MM.1S (cell line): ENCODE data around the gene UQCRHL.

ENCODE experiments used
- DNase-seq: peaks from one replicate; pipeline ENCODE4 v3.0.0-alpha.2; 2015
- H2AFZ ChIP-seq: fragments of 300-600 bp; sonication (generic); 2 replicates; pipeline ENCODE4 v1.6.0; 2016; ENCODE audit warnings: antibody characterized with exemption, low read length
- H3F3A ChIP-seq: fragments of 300-600 bp; sonication (generic); 2 replicates; pipeline ENCODE4 v1.6.1; 2016; ENCODE audit warnings: mild to moderate bottlenecking, antibody characterized with exemption, low read length, moderate library complexity, mixed read lengths; ENCODE audit not compliant: insufficient read depth
- H3K27ac ChIP-seq: fragments of 300-600 bp; sonication (generic); 2 replicates; pipeline ENCODE4 v1.5.1; 2016; ENCODE audit warnings: mild to moderate bottlenecking, low read length
- H3K27me3 ChIP-seq: fragments of 300-600 bp; sonication (generic); replicated peaks from 2 replicates; pipeline ENCODE4 v1.6.0; 2016; ENCODE audit warnings: low read length; ENCODE audit not compliant: insufficient read depth
- H3K36me3 ChIP-seq: fragments of 300-600 bp; sonication (generic); replicated peaks from 2 replicates; pipeline ENCODE4 v1.6.1; 2016; ENCODE audit warnings: mild to moderate bottlenecking, low read length, mixed read lengths; ENCODE audit not compliant: insufficient read depth
- H3K4me1 ChIP-seq: fragments of 300-600 bp; sonication (generic); 2 replicates; pipeline ENCODE4 v1.6.1; 2016; ENCODE audit warnings: low read length, mixed read lengths
- H3K4me2 ChIP-seq: fragments of 300-600 bp; sonication (generic); 2 replicates; pipeline ENCODE4 v1.6.0; 2016; ENCODE audit warnings: low read depth, low read length
- H3K4me3 ChIP-seq: fragments of 300-600 bp; sonication (generic); 2 replicates; pipeline ENCODE4 v1.5.1; 2016; ENCODE audit warnings: low read length, mixed read lengths
- H3K79me2 ChIP-seq: fragments of 300-600 bp; sonication (generic); 2 replicates; pipeline ENCODE4 v1.6.1; 2016; ENCODE audit warnings: mixed run types, low read length, mixed read lengths
- H3K9ac ChIP-seq: fragments of 300-600 bp; sonication (generic); 2 replicates; pipeline ENCODE4 v1.6.1; 2016; ENCODE audit warnings: low read length, mixed read lengths
- H3K9me2 ChIP-seq: fragments of 300-600 bp; sonication (generic); replicated peaks from 2 replicates; pipeline ENCODE4 v1.6.1; 2016; ENCODE audit warnings: mild to moderate bottlenecking, low read length, mixed read lengths; ENCODE audit not compliant: insufficient read depth
- H3K9me3 ChIP-seq: fragments of 300-600 bp; sonication (generic); replicated peaks from 2 replicates; pipeline ENCODE4 v1.6.1; 2016; ENCODE audit warnings: mild to moderate bottlenecking, low read length, mixed read lengths; ENCODE audit not compliant: insufficient read depth
- H4K20me1 ChIP-seq: fragments of 300-600 bp; sonication (generic); 2 replicates; pipeline ENCODE4 v1.6.1; 2016; ENCODE audit warnings: mild to moderate bottlenecking, low read length, moderate library complexity, mixed read lengths; ENCODE audit not compliant: insufficient read depth
- CTCF ChIP-seq: fragments of 300-600 bp; sonication (generic); IDR thresholded peaks from 2 replicates; pipeline ENCODE4 v1.5.1; 2016; ENCODE audit warnings: antibody characterized with exemption, low read length, mixed read lengths
- EZH2 ChIP-seq: fragments of 300-600 bp; sonication (generic); optimal IDR thresholded peaks from 2 replicates; pipeline ENCODE3; 2017; ENCODE audit warnings: low read depth, mild to moderate bottlenecking, antibody characterized with exemption, low read length, mixed read lengths
- EZH2phosphoT487 ChIP-seq: fragments of 300-600 bp; sonication (generic); IDR thresholded peaks from 2 replicates; pipeline ENCODE4 v1.6.1; 2018; ENCODE audit warnings: antibody characterized with exemption, low read length

UQCRHL gene

GRCh38 chr1:15775706-15776105 lies 31.7 kb downstream of the UQCRHL start:
- H3K27me3 ChIP-seq: no peaks in the 10 kb centered on the region
- no peak overlapping the region for H2AFZ ChIP-seq
- no peaks in the 10 kb centered on the region for H3K9me3 ChIP-seq
- H3K4me3 ChIP-seq: no peak overlapping the region
- no peaks in the 10 kb centered on the region for H3K9me2 ChIP-seq
- no peaks in the 10 kb centered on the region for H3K79me2 ChIP-seq
- no peaks in the 10 kb centered on the region for H4K20me1 ChIP-seq
- H3K9ac ChIP-seq: no peak overlapping the region
- H3K27ac ChIP-seq: no peak overlapping the region
- no peaks in the 10 kb centered on the region for H3F3A ChIP-seq
- TF ChIP-seq CTCF (no peak), EZH2phosphoT487 (no peak), EZH2 (no peak)
- no peak for DNase-seq
- H3K4me2 ChIP-seq: no peak overlapping the region
- H3K4me1 ChIP-seq: no peaks in the 10 kb centered on the region
- H3K36me3 ChIP-seq: no peaks in the 10 kb centered on the region

GRCh38 chr1:15771836-15772515 lies 35.5 kb downstream of the UQCRHL start:
- Histone ChIP-seq H3K4me3 (no peak overlapping the region), H3K9me3 (no peaks in the 10 kb centered on the region), H3K9ac (no peak overlapping the region), H3K9me2 (no peaks in the 10 kb centered on the region), H3K4me2 (no peak overlapping the region), H3F3A (no peaks in the 10 kb centered on the region), H3K4me1 (no peaks in the 10 kb centered on the region), H4K20me1 (no peaks in the 10 kb centered on the region), H2AFZ (no peak overlapping the region), H3K27ac (no peak overlapping the region), H3K79me2 (no peaks in the 10 kb centered on the region), H3K36me3 (no peaks in the 10 kb centered on the region), H3K27me3 (no peaks in the 10 kb centered on the region)
- no peak for DNase-seq
- TF ChIP-seq EZH2phosphoT487: no peak
- no peak for TF ChIP-seq CTCF
- TF ChIP-seq EZH2: no peak

GRCh38 chr1:15770313-15770962 lies 37.0 kb downstream of the UQCRHL start:
- H3K9me3 ChIP-seq: no peaks in the 10 kb centered on the region
- no peaks in the 10 kb centered on the region for H3K4me1 ChIP-seq
- DNase-seq: no peak
- H4K20me1 ChIP-seq: no peaks in the 10 kb centered on the region
- H3F3A ChIP-seq: no peaks in the 10 kb centered on the region
- H3K79me2 ChIP-seq: no peaks in the 10 kb centered on the region
- H3K27ac ChIP-seq: no peak overlapping the region
- no peaks in the 10 kb centered on the region for H3K36me3 ChIP-seq
- H3K4me2 ChIP-seq: no peak overlapping the region
- no peak overlapping the region for H3K4me3 ChIP-seq
- H3K27me3 ChIP-seq: no peaks in the 10 kb centered on the region
- no peak for TF ChIP-seq EZH2
- no peak for TF ChIP-seq EZH2phosphoT487
- no peak for TF ChIP-seq CTCF
- no peak overlapping the region for H2AFZ ChIP-seq
- no peaks in the 10 kb centered on the region for H3K9me2 ChIP-seq
- H3K9ac ChIP-seq: no peak overlapping the region
